Fibroblast of lung (primary cell): ENCODE results near the gene RPA3. TPM values are rescaled to one million over a fixed set of nuclear protein-coding genes. Genes with fewer than 3 reads are reported as not detected.

Source experiments
- DNase-seq, 2 donors: peaks; one replicate each; pipeline versions ENCODE4 v3.0.0 to v3.0.0-alpha.2; 2010; ENCODE audit warnings: low read depth in 2 of 2
- H2AFZ ChIP-seq: 2 replicates; pipeline ENCODE4 v1.5.1; 2012; ENCODE audit warnings: low read length, control low read depth, inconsistent platforms
- H3K27ac ChIP-seq: 2 replicates; pipeline ENCODE4 v1.5.1; 2011; ENCODE audit warnings: low read length, control low read depth; ENCODE audit not compliant: insufficient read depth
- H3K27me3 ChIP-seq: 2 replicates; pipeline ENCODE4 v1.5.1; 2011; ENCODE audit warnings: mild to moderate bottlenecking, low read length; ENCODE audit not compliant: control insufficient read depth, insufficient read depth
- H3K36me3 ChIP-seq: 2 replicates; pipeline ENCODE4 v1.5.1; 2011; ENCODE audit warnings: low read length; ENCODE audit not compliant: control insufficient read depth, insufficient read depth
- H3K4me1 ChIP-seq: 2 replicates; pipeline ENCODE4 v1.5.1; 2011; ENCODE audit warnings: low read length; ENCODE audit not compliant: control insufficient read depth, insufficient read depth; ENCODE audit errors: extremely low read depth
- H3K4me2 ChIP-seq: 2 replicates; pipeline ENCODE4 v1.5.1; 2011; ENCODE audit warnings: low read length, control low read depth; ENCODE audit not compliant: insufficient read depth; ENCODE audit errors: extremely low read depth
- H3K4me3 ChIP-seq, 4 experiments: fragments of 200-600 bp in 1 of 4; sonication (generic) in 1 of 4; replicated peaks in 1 of 4; 2 replicates each; pipeline ENCODE4 v1.5.1; 2011 to 2016; ENCODE audit warnings: low read length in 4 of 4, low read depth in 3 of 4, mild to moderate bottlenecking in 3 of 4, control low read depth in 2 of 4, inconsistent platforms in 1 of 4, mixed read lengths in 1 of 4; ENCODE audit not compliant: insufficient read depth in 1 of 4; ENCODE audit errors: control extremely low read depth in 1 of 4
- H3K79me2 ChIP-seq: 2 replicates; pipeline ENCODE4 v1.5.1; 2012; ENCODE audit warnings: mild to moderate bottlenecking, low read length, inconsistent platforms; ENCODE audit not compliant: control insufficient read depth, insufficient read depth
- H3K9ac ChIP-seq: 2 replicates; pipeline ENCODE4 v1.5.1; 2011; ENCODE audit warnings: mild to moderate bottlenecking, low read length, control low read depth; ENCODE audit not compliant: insufficient read depth
- H3K9me3 ChIP-seq: 2 replicates; pipeline ENCODE4 v1.5.1; 2012; ENCODE audit warnings: low read depth, low read length; ENCODE audit not compliant: control insufficient read depth, insufficient read depth
- H4K20me1 ChIP-seq: 2 replicates; pipeline ENCODE4 v1.5.1; 2011; ENCODE audit warnings: low read length; ENCODE audit not compliant: control insufficient read depth, insufficient read depth; ENCODE audit errors: extremely low read depth
- EZH2 ChIP-seq: IDR thresholded peaks from 2 replicates; pipeline ENCODE4 v1.5.1; 2012; ENCODE audit warnings: low read length, control low read depth, mild to moderate bottlenecking; ENCODE audit errors: missing control alignments
- polyA plus RNA-seq, 2 donors: library from polyadenylated mRNA; depleted of rRNA in 1 of 2; stranded (reverse) in 1 of 2; unstranded in 1 of 2; fragments of >200 nt; gene quantifications; 2 replicates each; pipeline ENCODE4 v1.2.1, GENCODE V29; 2011 to 2012; ENCODE audit warnings: missing spikeins in 1 of 2
- total RNA-seq: library from RNA; depleted of rRNA; stranded (reverse); fragments of >200 nt; gene quantifications from 2 replicates; pipeline ENCODE4 v1.2.1, GENCODE V29; 2014
- TF ChIP-seq, protein P1 (sequence below), 2 donors: IDR thresholded peaks in 1 of 2; conservative IDR thresholded peaks in 1 of 2; 1 replicate in 1 of 2; 2 replicates in 1 of 2; pipeline ENCODE4 v1.5.1; 2011 to 2012; ENCODE audit warnings: low read length in 2 of 2, control low read depth in 1 of 2, inconsistent platforms in 1 of 2, low read depth in 1 of 2, mild to moderate bottlenecking in 1 of 2

The RPA3 gene
- total and polyA plus RNA-seq, 2 donors (not counting 1 experiment from before 2014, with no cell fraction given), result 19.0 to 23.9 TPM

DNA sequence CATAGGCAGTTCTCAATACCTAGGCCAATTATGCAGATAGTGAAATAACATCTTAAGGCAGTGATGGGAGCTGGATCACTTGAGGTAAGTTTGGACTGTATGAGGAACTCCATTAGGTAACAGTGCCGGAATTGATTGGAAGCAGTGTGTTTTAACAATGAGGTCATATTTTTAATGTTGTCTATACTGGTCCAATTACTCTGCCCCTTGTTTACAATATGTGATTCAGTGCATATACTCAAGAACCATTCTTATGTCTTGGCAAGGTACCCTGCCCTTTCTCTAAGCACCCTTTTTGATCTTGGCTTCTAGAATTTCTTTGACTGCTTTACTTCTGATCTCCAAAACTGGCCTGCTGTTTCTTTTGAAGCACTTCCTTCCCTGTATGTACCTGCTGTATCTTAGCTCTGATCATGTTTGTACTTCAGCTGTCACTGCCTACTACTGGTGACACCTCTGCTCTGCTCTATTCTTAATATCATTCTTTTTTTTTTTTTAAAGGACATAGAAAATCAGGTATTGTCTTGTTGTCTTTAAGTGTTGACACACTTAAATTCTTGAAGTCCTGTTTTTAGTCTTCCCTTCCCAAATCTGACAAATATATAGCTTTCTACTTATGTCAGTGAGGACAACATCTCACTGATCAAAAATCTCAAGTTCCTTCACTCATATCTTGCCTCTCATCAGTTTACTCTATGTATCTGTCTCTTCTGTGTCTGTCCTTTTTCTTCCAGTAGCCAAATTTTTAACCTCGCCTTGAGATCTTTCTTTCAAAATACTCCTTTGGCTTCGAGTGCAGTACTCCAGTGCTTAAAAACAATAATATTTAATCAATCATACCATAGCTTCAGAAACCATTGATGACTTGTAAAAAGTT lies 46.4 kb upstream of the RPA3 start:
- H3K4me1 ChIP-seq, result no peaks in the 10 kb centered on the region
- TF ChIP-seq, protein P1, sequence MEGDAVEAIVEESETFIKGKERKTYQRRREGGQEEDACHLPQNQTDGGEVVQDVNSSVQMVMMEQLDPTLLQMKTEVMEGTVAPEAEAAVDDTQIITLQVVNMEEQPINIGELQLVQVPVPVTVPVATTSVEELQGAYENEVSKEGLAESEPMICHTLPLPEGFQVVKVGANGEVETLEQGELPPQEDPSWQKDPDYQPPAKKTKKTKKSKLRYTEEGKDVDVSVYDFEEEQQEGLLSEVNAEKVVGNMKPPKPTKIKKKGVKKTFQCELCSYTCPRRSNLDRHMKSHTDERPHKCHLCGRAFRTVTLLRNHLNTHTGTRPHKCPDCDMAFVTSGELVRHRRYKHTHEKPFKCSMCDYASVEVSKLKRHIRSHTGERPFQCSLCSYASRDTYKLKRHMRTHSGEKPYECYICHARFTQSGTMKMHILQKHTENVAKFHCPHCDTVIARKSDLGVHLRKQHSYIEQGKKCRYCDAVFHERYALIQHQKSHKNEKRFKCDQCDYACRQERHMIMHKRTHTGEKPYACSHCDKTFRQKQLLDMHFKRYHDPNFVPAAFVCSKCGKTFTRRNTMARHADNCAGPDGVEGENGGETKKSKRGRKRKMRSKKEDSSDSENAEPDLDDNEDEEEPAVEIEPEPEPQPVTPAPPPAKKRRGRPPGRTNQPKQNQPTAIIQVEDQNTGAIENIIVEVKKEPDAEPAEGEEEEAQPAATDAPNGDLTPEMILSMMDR (conservative IDR thresholded peaks at IDR 0.05 in 1 of 2, IDR thresholded peaks at IDR 0.05 in 1 of 2; ENCODE audit: low read depth in 1 of 2, low read length in 2 of 2), result no peak
- TF ChIP-seq EZH2, result no peak

DNA sequence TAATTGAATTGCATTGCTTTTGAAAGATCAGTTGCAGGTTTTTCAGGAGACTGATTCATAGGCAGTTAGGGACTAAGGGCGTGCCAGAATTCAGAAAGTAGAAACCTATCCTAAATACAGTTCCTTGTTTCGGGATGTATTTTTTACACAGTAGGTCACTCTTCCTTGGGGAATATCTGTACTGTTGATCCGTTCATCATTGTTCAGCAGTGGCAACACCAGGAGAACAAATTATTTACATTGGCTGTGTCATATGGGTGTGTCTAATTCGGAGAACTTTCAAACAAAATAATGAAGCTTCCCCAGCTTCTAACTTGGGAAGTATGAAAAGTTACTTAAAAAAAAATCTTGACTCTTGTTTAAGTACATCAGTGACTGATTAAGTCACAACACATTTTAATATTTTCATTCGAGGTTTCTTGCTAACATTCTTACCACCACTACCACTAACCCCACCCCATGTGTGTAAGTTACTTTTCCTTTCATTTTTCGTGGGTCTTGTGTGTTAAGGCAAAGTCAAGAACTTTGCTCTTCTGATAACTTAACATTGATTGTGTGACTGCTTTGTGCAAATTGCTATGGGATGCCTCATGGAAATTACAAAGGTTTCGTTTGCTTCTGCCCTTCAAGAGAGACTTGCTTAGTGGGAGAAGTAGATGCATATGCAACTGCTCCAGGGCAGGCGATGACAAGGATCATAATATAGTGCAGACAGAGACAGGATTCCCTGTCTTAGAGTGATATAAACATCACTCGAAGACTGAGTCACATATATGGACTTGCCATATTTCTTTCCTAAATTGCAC lies 43.8 kb upstream of the RPA3 start:
- Histone ChIP-seq H3K4me2 (peak overlapping the region; percentile 67), H3K36me3 (no peaks in the 10 kb centered on the region), H3K4me1 (no peaks in the 10 kb centered on the region), H4K20me1 (no peaks in the 10 kb centered on the region), H3K79me2 (no peaks in the 10 kb centered on the region), H3K27ac (no peak overlapping the region), H3K4me3 (peak overlapping the region; percentile 24 to 72 (median 48)), H3K27me3 (no peaks in the 10 kb centered on the region), H3K9me3 (no peaks in the 10 kb centered on the region), H3K9ac (no peak overlapping the region), H2AFZ (peak overlapping the region; percentile 51)
- TF ChIP-seq, protein P1 (conservative IDR thresholded peaks at IDR 0.05 in 1 of 2, IDR thresholded peaks at IDR 0.05 in 1 of 2; ENCODE audit: low read depth in 1 of 2, low read length in 2 of 2), result no peak
- TF ChIP-seq EZH2, result no peak
- DNase-seq, result peak; percentile 32 to 59

More for the DNA sequence above, 46.4 kb upstream of the RPA3 start:
- Histone ChIP-seq H3K27ac (no peak overlapping the region), H3K36me3 (no peaks in the 10 kb centered on the region), H2AFZ (no peak overlapping the region), H3K9ac (no peak overlapping the region), H3K79me2 (no peaks in the 10 kb centered on the region), H3K4me3 (no peak overlapping the region), H3K4me2 (no peak overlapping the region), H3K9me3 (no peaks in the 10 kb centered on the region), H4K20me1 (no peaks in the 10 kb centered on the region), H3K27me3 (no peaks in the 10 kb centered on the region)
- DNase-seq, result no peak

DNA sequence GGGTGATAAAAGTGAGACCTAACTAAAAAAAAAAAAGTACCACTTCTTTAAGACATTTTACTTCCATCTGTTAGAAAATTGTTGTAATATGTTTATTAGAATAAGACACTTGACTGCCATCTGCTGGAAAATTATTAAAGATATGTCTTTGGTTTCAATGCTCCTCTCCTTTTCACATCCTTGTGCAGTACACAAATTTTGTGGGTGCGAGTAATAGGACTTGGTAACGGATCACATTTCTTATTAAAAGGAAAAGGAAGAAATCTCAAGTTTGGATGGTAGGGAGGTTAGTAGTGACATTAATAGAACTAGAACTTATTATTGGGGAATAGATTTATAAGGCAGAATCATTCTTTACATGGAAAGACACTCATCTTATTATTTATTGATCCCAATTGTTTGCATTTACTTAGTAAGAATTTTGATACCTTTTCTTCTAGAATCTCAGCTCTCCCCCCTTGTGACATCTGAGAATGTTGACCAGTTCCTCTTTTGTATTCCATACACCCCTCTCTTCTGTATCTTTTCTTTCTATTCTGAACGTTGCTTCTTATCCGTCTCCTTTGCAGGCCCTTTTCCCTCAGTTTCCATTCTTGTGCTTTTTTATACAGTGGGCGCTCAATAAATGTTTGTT lies 43.0 kb upstream of the RPA3 start:
- peak overlapping the region; percentile 67 for H3K4me2 ChIP-seq
- peak overlapping the region; percentile 24 to 72 (median 48) for H3K4me3 ChIP-seq
- H3K27me3 ChIP-seq, result no peaks in the 10 kb centered on the region
- TF ChIP-seq EZH2, result no peak
- TF ChIP-seq, protein P1 (conservative IDR thresholded peaks at IDR 0.05 in 1 of 2, IDR thresholded peaks at IDR 0.05 in 1 of 2; ENCODE audit: low read depth in 1 of 2, low read length in 2 of 2), result peak; percentile 15 to 32
- H3K9me3 ChIP-seq, result no peaks in the 10 kb centered on the region
- no peak overlapping the region for H3K27ac ChIP-seq
- no peaks in the 10 kb centered on the region for H3K4me1 ChIP-seq
- no peak overlapping the region for H3K9ac ChIP-seq
- H3K79me2 ChIP-seq, result no peaks in the 10 kb centered on the region
- peak overlapping the region; percentile 51 for H2AFZ ChIP-seq
- H4K20me1 ChIP-seq, result no peaks in the 10 kb centered on the region
- DNase-seq, result peak; percentile 59 to 83
- no peaks in the 10 kb centered on the region for H3K36me3 ChIP-seq
